Midbrain (tissue), 1 donor: ENCODE measurements around the gene DCAF11.
A peak's percentile ranks its signal among the peaks of the same experiment; 100 is the strongest.

Source experiments
- DNase-seq: peaks from one replicate; lab custom pipeline; 2025; lab: John Stamatoyannopoulos, UW

Gene DCAF11

GRCh38 chr14:24079491-24080141 lies 35.0 kb upstream of the DCAF11 start:
- no peak for DNase-seq

GRCh38 chr14:24080142-24080530 lies 34.4 kb upstream of the DCAF11 start:
- no peak for DNase-seq

- peak; percentile 39 for DNase-seq
These were observed 33.5 kb upstream of the DCAF11 start for GRCh38 chr14:24080888-24081738.

- DNase-seq: no peak
These were observed 32.8 kb upstream of the DCAF11 start for GRCh38 chr14:24081739-24082211.

- DNase-seq: no peak
These were observed 32.0 kb upstream of the DCAF11 start for GRCh38 chr14:24082411-24083080.

- no peak for DNase-seq
These were observed 31.1 kb upstream of the DCAF11 start for GRCh38 chr14:24083462-24083861.

- DNase-seq: no peak
These were observed 30.1 kb upstream of the DCAF11 start for GRCh38 chr14:24084440-24084839.

GRCh38 chr14:24085215-24085614 lies 29.4 kb upstream of the DCAF11 start:
- DNase-seq: no peak

- no peak for DNase-seq
These were observed 28.2 kb upstream of the DCAF11 start for GRCh38 chr14:24086193-24086955.

GRCh38 chr14:24087004-24087403 lies 27.6 kb upstream of the DCAF11 start:
- DNase-seq: no peak

GRCh38 chr14:24088095-24088494 lies 26.5 kb upstream of the DCAF11 start:
- no peak for DNase-seq

GRCh38 chr14:24089890-24090289 lies 24.7 kb upstream of the DCAF11 start:
- no peak for DNase-seq

GRCh38 chr14:24092110-24092504 lies 22.5 kb upstream of the DCAF11 start:
- no peak for DNase-seq

- DNase-seq: no peak
These were observed 21.9 kb upstream of the DCAF11 start for GRCh38 chr14:24092505-24093206.

GRCh38 chr14:24093207-24093900 lies 21.2 kb upstream of the DCAF11 start:
- no peak for DNase-seq

GRCh38 chr14:24093901-24094840 lies 20.4 kb upstream of the DCAF11 start, which contains the start of gene PCK2:
PCK2 (plus strand) TSS chr14:24094311; CDS start chr14:24094406, 95 bp downstream.
- peak; percentile 66 for DNase-seq

GRCh38 chr14:24094841-24095270 lies 19.7 kb upstream of the DCAF11 start:
- DNase-seq: no peak

- no peak for DNase-seq
These were observed 19.1 kb upstream of the DCAF11 start for GRCh38 chr14:24095271-24096068.
